Left ventricle myocardium inferior (tissue), 1 donor: Measurements from ENCODE around the gene MYCBPAP. TPM values are rescaled to one million over a fixed set of nuclear protein-coding genes. Genes with fewer than 3 reads are reported as not detected.

Experiments used
- DNase-seq: peaks from one replicate; pipeline ENCODE4 v3.0.0-alpha.2; 2020
- H3K27ac ChIP-seq: fragments of 200-600 bp; replicated peaks from 2 replicates; pipeline ENCODE4 v1.8.0; 2021
- H3K27me3 ChIP-seq: fragments of 200-600 bp; 2 replicates; pipeline ENCODE4 v1.8.0; 2021; ENCODE audit warnings: low read depth
- H3K36me3 ChIP-seq: fragments of 200-600 bp; 2 replicates; pipeline ENCODE4 v1.8.0; 2021
- H3K4me1 ChIP-seq: fragments of 200-600 bp; 2 replicates; pipeline ENCODE4 v1.8.0; 2021
- H3K4me3 ChIP-seq: fragments of 200-600 bp; 2 replicates; pipeline ENCODE4 v1.8.0; 2021; ENCODE audit warnings: mild to moderate bottlenecking, moderate library complexity
- H3K9me3 ChIP-seq: fragments of 200-600 bp; replicated peaks from 2 replicates; pipeline ENCODE4 v1.8.0; 2021
- CTCF ChIP-seq: fragments of 200-600 bp; IDR thresholded peaks from 2 replicates; pipeline ENCODE4 v1.8.0; 2021; ENCODE audit warnings: antibody characterized with exemption, mild to moderate bottlenecking, borderline replicate concordance
- intact Hi-C: fragments of 100-400 bp; cut with micrococcal nuclease; formaldehyde crosslinking; loops from one replicate; pipeline ENCODE4 v1.11.0; 2022
- total RNA-seq: library from RNA; stranded (reverse); fragmentation: NEBNext Ultra II Directional; extraction: Animal tissue kit (Norgen Biotek cat#: 25700); gene quantifications from one replicate; pipeline ENCODE4 v1.2.1, GENCODE V29; 2021
- donor health status: DM: no; HTN: yes; CAD: no; lungs with severe emphysema.

MYCBPAP gene
- total RNA-seq, 1 donor from 2014 or later = 0.82 TPM

GRCh38 chr17:50570032-50570431 is 61.8 kb downstream of the MYCBPAP start:
- Histone ChIP-seq H3K27ac (no peak overlapping the region), H3K9me3 (no peaks in the 10 kb centered on the region), H3K27me3 (peaks cover 31% of the 10 kb centered on the region), H3K4me3 (no peak overlapping the region), H3K36me3 (no peaks in the 10 kb centered on the region), H3K4me1 (peaks cover 6% of the 10 kb centered on the region)
- DNase-seq = no peak
- intact Hi-C loops = no loop called here
- no peak for TF ChIP-seq CTCF

GRCh38 chr17:50570528-50570927 is 62.3 kb downstream of the MYCBPAP start:
- H3K4me1 ChIP-seq = peaks cover 1% of the 10 kb centered on the region
- no peaks in the 10 kb centered on the region for H3K9me3 ChIP-seq
- peaks cover 26% of the 10 kb centered on the region for H3K27me3 ChIP-seq
- TF ChIP-seq CTCF = no peak
- no peaks in the 10 kb centered on the region for H3K36me3 ChIP-seq
- intact Hi-C loops = no loop called here
- H3K4me3 ChIP-seq = no peak overlapping the region
- no peak for DNase-seq
- no peak overlapping the region for H3K27ac ChIP-seq

- Histone ChIP-seq H3K27ac (no peak overlapping the region), H3K4me1 (no peaks in the 10 kb centered on the region), H3K36me3 (no peaks in the 10 kb centered on the region), H3K4me3 (no peak overlapping the region), H3K9me3 (no peaks in the 10 kb centered on the region), H3K27me3 (peaks cover 15% of the 10 kb centered on the region)
- no peak for TF ChIP-seq CTCF
- intact Hi-C loops = no loop called here
- DNase-seq = no peak
Measured at GRCh38 chr17:50571681-50572080, 63.4 kb downstream of the MYCBPAP start.

DNA sequence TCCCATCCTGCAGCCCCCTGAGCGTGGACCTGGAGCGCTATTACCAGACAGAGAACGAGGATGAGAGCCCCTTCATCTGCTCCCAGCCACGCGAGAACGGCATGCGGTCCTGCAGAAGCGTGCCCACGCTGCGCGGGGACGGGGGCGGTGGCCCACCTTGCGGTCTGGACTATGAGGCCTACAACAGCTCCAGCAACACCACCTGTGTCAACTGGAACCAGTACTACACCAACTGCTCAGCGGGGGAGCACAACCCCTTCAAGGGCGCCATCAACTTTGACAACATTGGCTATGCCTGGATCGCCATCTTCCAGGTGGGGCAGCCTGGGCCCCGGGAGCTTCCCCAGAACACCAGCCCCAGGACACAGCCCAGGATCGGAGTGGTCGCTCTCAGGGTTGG is 64.3 kb downstream of the MYCBPAP start:
- TF ChIP-seq CTCF = no peak
- Histone ChIP-seq H3K27ac (no peak overlapping the region), H3K36me3 (no peaks in the 10 kb centered on the region), H3K27me3 (peaks cover 6% of the 10 kb centered on the region), H3K4me3 (no peak overlapping the region), H3K9me3 (no peaks in the 10 kb centered on the region), H3K4me1 (no peaks in the 10 kb centered on the region)
- intact Hi-C loops = no loop called here
- no peak for DNase-seq

DNA sequence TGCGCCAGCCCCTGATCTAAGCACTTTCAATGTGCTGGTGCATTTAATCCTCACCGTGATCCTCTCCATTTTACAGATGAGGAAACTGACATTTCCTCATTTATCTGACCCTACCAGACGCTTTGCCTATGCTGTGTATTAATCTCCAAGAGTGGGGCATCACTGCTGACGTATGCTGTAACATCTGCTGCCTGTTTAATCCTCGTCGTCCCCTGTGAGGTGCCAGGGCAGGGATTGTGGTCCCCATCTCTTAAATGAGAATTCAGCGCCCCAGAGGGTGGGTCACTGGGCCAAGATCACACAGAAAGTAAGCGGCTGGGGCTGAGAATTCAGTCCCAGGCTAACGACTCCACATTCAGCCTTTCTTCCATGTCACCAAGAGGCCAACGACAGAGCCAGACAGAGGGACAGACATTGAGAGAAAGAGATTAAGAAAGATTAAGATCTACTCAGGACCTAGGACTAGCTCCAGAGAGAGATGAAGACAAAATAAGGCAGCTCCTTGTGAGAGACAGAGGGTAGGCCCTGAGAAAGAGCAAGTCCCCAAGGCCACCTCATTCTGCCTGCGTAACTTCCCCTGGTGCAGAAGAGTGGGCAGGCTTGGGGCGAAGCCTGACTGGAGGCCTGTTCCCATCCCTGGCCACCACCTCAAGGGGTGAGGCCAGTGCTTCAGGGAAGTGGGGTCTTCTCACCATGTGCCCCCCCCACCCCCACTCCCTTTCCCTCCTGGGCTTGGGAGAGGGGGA is 65.8 kb downstream of the MYCBPAP start:
- no peak for DNase-seq
- Histone ChIP-seq H3K36me3 (no peaks in the 10 kb centered on the region), H3K27me3 (peaks cover 6% of the 10 kb centered on the region), H3K27ac (no peak overlapping the region), H3K9me3 (no peaks in the 10 kb centered on the region), H3K4me3 (no peak overlapping the region), H3K4me1 (no peaks in the 10 kb centered on the region)
- intact Hi-C loops = no loop called here
- no peak for TF ChIP-seq CTCF
